ENCODE results near the gene ADGRE3. TPM values are rescaled to one million over a fixed set of nuclear protein-coding genes. Genes with fewer than 3 reads are reported as not detected.
"Not testable (repeated sequence)": the region's sequence is repeated elsewhere in the genome, so short reads cannot be mapped to it uniquely, and the experiment has no call there.

ADGRE3 gene
- total and polyA plus RNA-seq, 4 donors = 0.63 TPM; not detected in 3

DNA sequence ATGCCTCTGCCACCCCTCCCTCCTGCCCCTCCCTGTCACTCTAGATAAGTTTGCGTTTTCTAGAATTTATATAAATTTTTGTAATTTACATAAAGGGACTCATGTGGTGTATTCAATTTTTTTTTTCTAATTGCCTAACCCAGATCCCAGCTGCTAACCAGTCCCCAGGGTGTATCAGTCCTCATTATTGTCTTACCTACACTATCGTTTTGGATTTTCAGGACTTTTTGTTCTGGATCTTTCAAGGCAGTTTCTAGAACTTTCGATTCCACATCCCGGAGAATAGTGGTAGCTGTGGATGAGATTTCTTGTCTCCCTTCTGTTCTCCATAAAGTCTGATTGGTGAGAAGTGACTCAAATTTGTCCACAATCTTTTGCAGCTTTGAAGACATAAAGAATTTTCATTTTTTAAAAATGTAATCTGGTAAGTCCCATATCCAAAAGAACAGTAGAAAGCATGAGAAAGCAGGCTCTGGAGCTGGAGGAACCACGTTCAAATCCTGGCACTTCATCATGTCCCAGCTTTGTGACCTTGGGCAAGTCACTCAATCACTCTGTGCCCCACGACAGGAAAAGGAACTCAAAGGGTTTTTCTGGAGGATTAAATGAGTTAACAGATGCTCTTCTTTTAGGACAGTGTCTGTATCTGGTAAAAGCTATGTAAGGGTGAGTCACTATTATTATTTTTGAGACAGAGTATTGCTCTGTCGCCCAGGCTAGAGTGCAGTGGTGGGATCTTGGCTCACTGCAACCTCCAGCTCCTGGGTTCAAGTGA lies 19.7 kb downstream of the ADGRE3 start:
- Histone ChIP-seq H3K4me3 (ENCODE audit: low read length in 2 of 2) (no peak overlapping the region), H3K27me3 (ENCODE audit: control insufficient read depth in 1 of 2, insufficient read depth in 2 of 2, low read length in 1 of 2) (no peaks in the 10 kb centered on the region), H3K27ac (ENCODE audit: low read depth in 1 of 2, low read length in 2 of 2) (no peak overlapping the region), H3K36me3 (ENCODE audit: control insufficient read depth in 1 of 2, insufficient read depth in 2 of 2, low read length in 1 of 2) (no peaks in the 10 kb centered on the region), H3K9me3 (ENCODE audit: control insufficient read depth, low read length) (no peaks in the 10 kb centered on the region), H3K4me1 (ENCODE audit: control insufficient read depth in 1 of 2, insufficient read depth in 2 of 2, low read length in 2 of 2) (no peaks in the 10 kb centered on the region)
- intact Hi-C loops (cut with DNase I) = no loop called here
- ATAC-seq (ENCODE audit: low FRiP score) (no peak), DNase-seq (no peak)
- WGBS, 2 donors = 68 to 69% methylated on average over 7 of the region's 7 CpGs

GRCh38 chr19:14650161-14650560 lies 24.5 kb downstream of the ADGRE3 start:
- WGBS, 2 donors = 56 to 73% methylated on average over 2 of the region's 2 CpGs
- Histone ChIP-seq H3K36me3 (ENCODE audit: control insufficient read depth in 1 of 2, insufficient read depth in 2 of 2, low read length in 1 of 2) (no peaks in the 10 kb centered on the region), H3K9me3 (ENCODE audit: control insufficient read depth, low read length) (no peaks in the 10 kb centered on the region), H3K27me3 (ENCODE audit: control insufficient read depth in 1 of 2, insufficient read depth in 2 of 2, low read length in 1 of 2) (no peaks in the 10 kb centered on the region), H3K4me3 (ENCODE audit: low read length in 2 of 2) (no peak overlapping the region), H3K4me1 (ENCODE audit: control insufficient read depth in 1 of 2, insufficient read depth in 2 of 2, low read length in 2 of 2) (no peaks in the 10 kb centered on the region), H3K27ac (ENCODE audit: low read depth in 1 of 2, low read length in 2 of 2) (no peak overlapping the region)
- DNase-seq = no peak
- ATAC-seq (ENCODE audit: low FRiP score) = no peak
- intact Hi-C loops (cut with DNase I) = no loop called here

DNA sequence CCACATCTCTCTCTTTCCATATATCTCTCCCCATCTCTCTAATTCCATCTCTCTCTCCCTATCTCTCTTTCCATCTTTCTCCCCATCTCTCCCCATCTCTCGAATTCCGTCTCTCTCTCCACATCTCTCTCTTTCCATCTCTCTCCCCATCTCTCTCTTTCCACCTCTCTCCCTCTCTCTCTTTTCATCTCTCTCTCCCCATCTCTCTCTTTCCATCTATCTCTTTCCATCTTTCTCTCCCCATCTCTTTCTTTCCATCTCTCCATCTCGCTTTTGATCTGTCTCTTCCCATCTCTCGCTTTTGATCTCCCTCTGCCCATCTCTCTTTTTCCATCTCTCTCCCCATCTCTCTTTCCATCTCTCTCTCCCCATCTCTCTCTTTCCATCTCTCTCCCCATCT lies 25.6 kb downstream of the ADGRE3 start:
- H3K4me1 ChIP-seq (ENCODE audit: control insufficient read depth in 1 of 2, insufficient read depth in 2 of 2, low read length in 2 of 2) = no peaks in the 10 kb centered on the region
- 69 to 80% methylated on average over 4 of the region's 4 CpGs for WGBS, 2 donors
- ATAC-seq (ENCODE audit: low FRiP score) = no peak

DNA sequence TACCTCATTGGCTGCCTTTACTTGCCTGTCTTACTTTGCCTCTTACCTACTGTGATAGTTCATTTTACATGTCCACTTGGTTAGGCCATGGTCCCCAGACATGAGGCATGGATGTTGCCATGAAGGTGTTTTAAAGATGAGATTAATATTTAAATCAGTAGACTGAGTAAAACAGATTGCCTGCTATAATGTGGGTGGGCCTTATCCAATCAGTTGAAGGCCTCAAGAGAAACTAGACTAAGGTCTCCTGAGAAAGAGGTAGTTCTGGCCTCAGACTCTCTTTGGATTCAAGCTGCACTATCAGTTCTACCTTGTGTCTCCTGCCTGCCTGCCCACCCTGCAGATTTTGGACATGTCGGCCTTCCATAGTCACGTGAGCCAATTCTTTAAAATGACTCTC lies 26.1 kb downstream of the ADGRE3 start:
- WGBS, 2 donors = 82 to 89% methylated on average over 2 of the region's 2 CpGs
- no peak for ATAC-seq (ENCODE audit: low FRiP score)
- Histone ChIP-seq H3K27ac (ENCODE audit: low read depth in 1 of 2, low read length in 2 of 2) (no peak overlapping the region), H3K4me1 (ENCODE audit: control insufficient read depth in 1 of 2, insufficient read depth in 2 of 2, low read length in 2 of 2) (no peaks in the 10 kb centered on the region), H3K4me3 (ENCODE audit: low read length in 2 of 2) (no peak overlapping the region), H3K9me3 (ENCODE audit: control insufficient read depth, low read length) (peaks cover 2% of the 10 kb centered on the region), H3K36me3 (ENCODE audit: control insufficient read depth in 1 of 2, insufficient read depth in 2 of 2, low read length in 1 of 2) (no peaks in the 10 kb centered on the region), H3K27me3 (ENCODE audit: control insufficient read depth in 1 of 2, insufficient read depth in 2 of 2, low read length in 1 of 2) (no peaks in the 10 kb centered on the region)
- DNase-seq = no peak
- intact Hi-C loops (cut with DNase I) = no loop called here

More for the DNA sequence above, 25.6 kb downstream of the ADGRE3 start:
- no peak for DNase-seq
- H3K27me3 ChIP-seq (ENCODE audit: control insufficient read depth in 1 of 2, insufficient read depth in 2 of 2, low read length in 1 of 2) = no peaks in the 10 kb centered on the region
- H3K4me3 ChIP-seq (ENCODE audit: low read length in 2 of 2) = no peak overlapping the region
- H3K27ac ChIP-seq (ENCODE audit: low read depth in 1 of 2, low read length in 2 of 2) = no peak overlapping the region
- no peaks in the 10 kb centered on the region for H3K36me3 ChIP-seq (ENCODE audit: control insufficient read depth in 1 of 2, insufficient read depth in 2 of 2, low read length in 1 of 2)
- H3K9me3 ChIP-seq (ENCODE audit: control insufficient read depth, low read length) = no peaks in the 10 kb centered on the region
- intact Hi-C loops (cut with DNase I) = no loop called here

GRCh38 chr19:14639536-14640277 lies 34.9 kb downstream of the ADGRE3 start:
- peaks cover 15% of the 10 kb centered on the region for H3K9me3 ChIP-seq (ENCODE audit: control insufficient read depth, low read length)
- intact Hi-C loops (cut with DNase I) = no loop called here
- H3K27me3 ChIP-seq (ENCODE audit: control insufficient read depth in 1 of 2, insufficient read depth in 2 of 2, low read length in 1 of 2) = no peaks in the 10 kb centered on the region
- no peak overlapping the region for H3K27ac ChIP-seq (ENCODE audit: low read depth in 1 of 2, low read length in 2 of 2)
- H3K36me3 ChIP-seq (ENCODE audit: control insufficient read depth in 1 of 2, insufficient read depth in 2 of 2, low read length in 1 of 2) = no peaks in the 10 kb centered on the region
- WGBS, 2 donors = 44 to 46% methylated on average over 4 of the region's 4 CpGs
- no peak overlapping the region for H3K4me3 ChIP-seq (ENCODE audit: low read length in 2 of 2)
- ATAC-seq (ENCODE audit: low FRiP score) (no peak), DNase-seq (no peak)
- no peaks in the 10 kb centered on the region for H3K4me1 ChIP-seq (ENCODE audit: control insufficient read depth in 1 of 2, insufficient read depth in 2 of 2, low read length in 2 of 2)

DNA sequence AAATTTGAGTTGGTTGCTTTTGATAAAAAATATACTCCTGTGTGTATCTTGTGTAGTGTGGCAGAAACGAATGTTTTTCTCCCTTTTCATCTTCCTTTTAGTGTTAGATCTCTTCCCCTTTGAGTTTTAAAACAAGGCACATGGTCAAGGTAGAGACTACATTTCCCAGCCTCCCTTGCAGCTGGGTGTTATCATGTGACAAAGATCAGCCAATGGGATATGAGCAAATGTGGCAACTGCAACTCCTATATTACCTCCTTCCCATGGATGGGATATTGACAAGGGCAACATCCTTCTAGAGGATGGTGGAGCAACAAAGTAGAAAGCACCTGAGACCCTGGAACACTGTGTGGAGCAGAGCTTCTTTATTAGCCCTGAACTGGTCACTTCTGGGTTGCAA lies 42.4 kb downstream of the ADGRE3 start:
- intact Hi-C loops (cut with DNase I) = no loop called here
- no peaks in the 10 kb centered on the region for H3K27me3 ChIP-seq (ENCODE audit: control insufficient read depth in 1 of 2, insufficient read depth in 2 of 2, low read length in 1 of 2)
- no peaks in the 10 kb centered on the region for H3K36me3 ChIP-seq (ENCODE audit: control insufficient read depth in 1 of 2, insufficient read depth in 2 of 2, low read length in 1 of 2)
- no peaks in the 10 kb centered on the region for H3K4me1 ChIP-seq (ENCODE audit: control insufficient read depth in 1 of 2, insufficient read depth in 2 of 2, low read length in 2 of 2)
- no peak for ATAC-seq (ENCODE audit: low FRiP score)
- 17 to 19% methylated on average over 1 of the region's 1 CpG for WGBS, 2 donors
- DNase-seq = no peak
- no peak overlapping the region for H3K4me3 ChIP-seq (ENCODE audit: low read length in 2 of 2)
- H3K9me3 ChIP-seq (ENCODE audit: control insufficient read depth, low read length) = peaks cover 10% of the 10 kb centered on the region
- H3K27ac ChIP-seq (ENCODE audit: low read depth in 1 of 2, low read length in 2 of 2) = no peak overlapping the region

GRCh38 chr19:14629557-14629956 lies 45.1 kb downstream of the ADGRE3 start:
- DNase-seq (no peak), ATAC-seq (ENCODE audit: low FRiP score) (no peak)
- Histone ChIP-seq H3K4me3 (ENCODE audit: low read length in 2 of 2) (no peak overlapping the region), H3K4me1 (ENCODE audit: control insufficient read depth in 1 of 2, insufficient read depth in 2 of 2, low read length in 2 of 2) (no peaks in the 10 kb centered on the region), H3K36me3 (ENCODE audit: control insufficient read depth in 1 of 2, insufficient read depth in 2 of 2, low read length in 1 of 2) (no peaks in the 10 kb centered on the region), H3K27me3 (ENCODE audit: control insufficient read depth in 1 of 2, insufficient read depth in 2 of 2, low read length in 1 of 2) (no peaks in the 10 kb centered on the region), H3K27ac (ENCODE audit: low read depth in 1 of 2, low read length in 2 of 2) (no peak overlapping the region), H3K9me3 (ENCODE audit: control insufficient read depth, low read length) (peaks cover 11% of the 10 kb centered on the region)
- WGBS, 2 donors = 78 to 92% methylated on average over 1 of the region's 1 CpG
- intact Hi-C loops (cut with DNase I) = no loop called here

DNA sequence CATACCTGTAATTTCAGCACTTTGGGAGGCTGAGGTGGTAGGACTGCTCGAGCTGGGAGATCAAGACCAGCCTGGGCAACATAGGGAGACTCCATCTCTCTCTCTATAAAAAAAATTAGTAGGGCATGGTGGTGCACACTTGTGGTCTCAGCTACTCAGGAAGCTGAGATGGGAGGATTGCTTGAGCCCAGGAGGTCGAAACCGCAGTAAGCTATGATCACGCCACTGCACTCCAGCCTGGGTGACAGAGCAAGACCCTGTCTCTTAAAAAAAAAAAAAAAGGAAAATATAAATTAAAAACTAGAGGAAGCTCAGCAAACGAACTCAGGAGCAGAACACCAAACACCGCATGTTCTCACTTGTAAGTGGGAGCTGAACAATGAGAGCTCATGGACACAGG lies 50.2 kb downstream of the ADGRE3 start:
- H3K36me3 ChIP-seq (ENCODE audit: control insufficient read depth in 1 of 2, insufficient read depth in 2 of 2, low read length in 1 of 2); H3K4me3 ChIP-seq (ENCODE audit: low read length in 2 of 2); H3K9me3 ChIP-seq (ENCODE audit: control insufficient read depth, low read length); DNase-seq; H3K4me1 ChIP-seq (ENCODE audit: control insufficient read depth in 1 of 2, insufficient read depth in 2 of 2, low read length in 2 of 2); intact Hi-C loops (cut with DNase I); ATAC-seq (ENCODE audit: low FRiP score); H3K27me3 ChIP-seq (ENCODE audit: control insufficient read depth in 1 of 2, insufficient read depth in 2 of 2, low read length in 1 of 2); H3K27ac ChIP-seq (ENCODE audit: low read depth in 1 of 2, low read length in 2 of 2): not testable (repeated sequence)
- 70 to 75% methylated on average over 6 of the region's 6 CpGs for WGBS, 2 donors

DNA sequence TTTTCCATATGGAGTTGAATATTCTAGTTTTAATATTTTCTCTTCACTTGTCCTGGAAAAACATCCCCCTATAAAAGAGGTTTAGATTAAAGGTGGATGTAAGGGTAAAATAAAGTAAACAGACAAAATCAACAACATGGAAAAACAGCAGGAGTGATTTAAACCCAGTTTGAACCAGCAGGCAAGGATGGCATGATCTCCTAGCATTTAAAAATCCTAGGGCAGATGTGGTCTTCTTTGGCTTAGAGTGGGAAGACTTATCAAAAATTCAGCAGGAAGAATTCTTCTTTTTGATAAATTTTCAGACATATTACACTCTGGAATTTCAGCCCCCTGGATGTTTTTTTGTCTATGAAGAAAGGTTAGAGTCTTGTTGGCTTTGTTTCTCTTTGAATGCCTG lies 55.2 kb downstream of the ADGRE3 start:
- H3K4me1 ChIP-seq (ENCODE audit: control insufficient read depth in 1 of 2, insufficient read depth in 2 of 2, low read length in 2 of 2) = no peaks in the 10 kb centered on the region
- DNase-seq = no peak
- H3K27me3 ChIP-seq (ENCODE audit: control insufficient read depth in 1 of 2, insufficient read depth in 2 of 2, low read length in 1 of 2) = no peaks in the 10 kb centered on the region
- H3K36me3 ChIP-seq (ENCODE audit: control insufficient read depth in 1 of 2, insufficient read depth in 2 of 2, low read length in 1 of 2) = no peaks in the 10 kb centered on the region
- H3K27ac ChIP-seq (ENCODE audit: low read depth in 1 of 2, low read length in 2 of 2) = no peak overlapping the region
- no peak overlapping the region for H3K4me3 ChIP-seq (ENCODE audit: low read length in 2 of 2)
- intact Hi-C loops (cut with DNase I) = no loop called here
- no peak for ATAC-seq (ENCODE audit: low FRiP score)
- peaks cover 2% of the 10 kb centered on the region for H3K9me3 ChIP-seq (ENCODE audit: control insufficient read depth, low read length)

Data from aorta (tissue), 5 donors.